ENCODE results near the gene SYCP1. TPM values are rescaled to one million over a fixed set of nuclear protein-coding genes. Genes with fewer than 3 reads are reported as not detected.
"Not testable (repeated sequence)": the region's sequence is repeated elsewhere in the genome, so short reads cannot be mapped to it uniquely, and the experiment has no call there.

SYCP1 gene
- total RNA-seq, 1 experiment from 2014 or later: not detected

GRCh38 chr1:114902343-114902742 lies 47.7 kb downstream of the SYCP1 start:
- CTCF ChIA-PET: no interaction called here
- intact Hi-C loops (cut with micrococcal nuclease; ENCODE audit: unreplicated experiment): no loop called here

GRCh38 chr1:114903480-114903879 lies 48.8 kb downstream of the SYCP1 start:
- H3K4me3 ChIP-seq: no peak overlapping the region
- TF ChIP-seq CTCF (conservative IDR thresholded peaks at IDR 0.05) (no peak), EZH2 (IDR thresholded peaks at IDR 0.05; ENCODE audit: low read depth) (no peak)
- CTCF ChIA-PET: no interaction called here
- no peaks in the 10 kb centered on the region for H4K20me1 ChIP-seq (ENCODE audit: insufficient read depth)
- H2AFZ ChIP-seq: 0 out of 2 replicates have a peak overlapping the region, but pooled peaks have one; percentile 1
- no peaks in the 10 kb centered on the region for H3K36me3 ChIP-seq (ENCODE audit: low read depth)
- H3F3A ChIP-seq (ENCODE audit: insufficient read depth, low read depth): no peaks in the 10 kb centered on the region; the same call in 1 of the 2 replicates
- H3K4me2 ChIP-seq: no peak overlapping the region
- BruUV-seq (replicated peaks): no TSS peak
- H3K27ac ChIP-seq: no peak overlapping the region
- no peaks in the 10 kb centered on the region for H3K79me2 ChIP-seq (ENCODE audit: low read depth)
- H3K4me1 ChIP-seq (replicated peaks; ENCODE audit: insufficient read depth): no peaks in the 10 kb centered on the region
- no peaks in the 10 kb centered on the region for H3K9me2 ChIP-seq (ENCODE audit: insufficient read depth)
- POLR2A ChIA-PET (ENCODE audit: unreplicated experiment): no interaction called here
- H3K9me3 ChIP-seq (ENCODE audit: insufficient read depth, low read depth): 0 out of 2 replicates have a peak, but pooled peaks cover 4% of the 10 kb centered on the region
- intact Hi-C loops (cut with micrococcal nuclease; ENCODE audit: unreplicated experiment): no loop called here
- DNase-seq: no peak
- H3K27me3 ChIP-seq (ENCODE audit: insufficient read depth, low read depth): no peaks in the 10 kb centered on the region

More at GRCh38 chr1:114902343-114902742, 47.7 kb downstream of the SYCP1 start:
- 0 out of 2 replicates have a peak, but pooled peaks cover 4% of the 10 kb centered on the region for H3K9me3 ChIP-seq (ENCODE audit: insufficient read depth, low read depth)
- POLR2A ChIA-PET (ENCODE audit: unreplicated experiment): no interaction called here
- H3F3A ChIP-seq (ENCODE audit: insufficient read depth, low read depth): no peaks in the 10 kb centered on the region
- BruUV-seq (replicated peaks): no TSS peak
- no peaks in the 10 kb centered on the region for H3K79me2 ChIP-seq (ENCODE audit: low read depth)
- no peaks in the 10 kb centered on the region for H3K4me1 ChIP-seq (replicated peaks; ENCODE audit: insufficient read depth)
- H3K9me2 ChIP-seq (ENCODE audit: insufficient read depth): no peaks in the 10 kb centered on the region
- H3K36me3 ChIP-seq (ENCODE audit: low read depth): no peaks in the 10 kb centered on the region
- no peaks in the 10 kb centered on the region for H3K27me3 ChIP-seq (ENCODE audit: insufficient read depth, low read depth)
- peak overlapping the region; percentile 15; the same call in 1 of the 2 replicates for H2AFZ ChIP-seq
- H4K20me1 ChIP-seq (ENCODE audit: insufficient read depth): no peaks in the 10 kb centered on the region
- TF ChIP-seq CTCF (conservative IDR thresholded peaks at IDR 0.05) (no peak), EZH2 (IDR thresholded peaks at IDR 0.05; ENCODE audit: low read depth) (no peak)
- H3K4me3 ChIP-seq: no peak overlapping the region
- no peak overlapping the region for H3K27ac ChIP-seq
- no peak for DNase-seq
- H3K4me2 ChIP-seq: no peak overlapping the region

GRCh38 chr1:114915720-114916119 lies 61.1 kb downstream of the SYCP1 start:
- H3K79me2 ChIP-seq (ENCODE audit: low read depth); BruUV-seq (replicated peaks); POLR2A ChIA-PET (ENCODE audit: unreplicated experiment); H3F3A ChIP-seq (ENCODE audit: insufficient read depth, low read depth); H3K4me3 ChIP-seq; H2AFZ ChIP-seq; H3K27me3 ChIP-seq (ENCODE audit: insufficient read depth, low read depth); H3K27ac ChIP-seq; H4K20me1 ChIP-seq (ENCODE audit: insufficient read depth); H3K9me2 ChIP-seq (ENCODE audit: insufficient read depth); H3K4me1 ChIP-seq (replicated peaks; ENCODE audit: insufficient read depth); H3K36me3 ChIP-seq (ENCODE audit: low read depth); H3K4me2 ChIP-seq; intact Hi-C loops (cut with micrococcal nuclease; ENCODE audit: unreplicated experiment); DNase-seq; H3K9me3 ChIP-seq (ENCODE audit: insufficient read depth, low read depth); CTCF ChIA-PET: not testable (repeated sequence)

GRCh38 chr1:114926607-114927006 lies 71.9 kb downstream of the SYCP1 start:
- Histone ChIP-seq H3F3A (ENCODE audit: insufficient read depth, low read depth) (no peaks in the 10 kb centered on the region), H3K27ac (no peak overlapping the region), H4K20me1 (ENCODE audit: insufficient read depth) (no peaks in the 10 kb centered on the region), H3K9me2 (ENCODE audit: insufficient read depth) (peaks cover 3% of the 10 kb centered on the region; the same call in 1 of the 2 replicates), H3K4me2 (no peak overlapping the region), H3K27me3 (ENCODE audit: insufficient read depth, low read depth) (no peaks in the 10 kb centered on the region), H2AFZ (no peak overlapping the region), H3K36me3 (ENCODE audit: low read depth) (no peaks in the 10 kb centered on the region), H3K4me3 (no peak overlapping the region), H3K4me1 (replicated peaks; ENCODE audit: insufficient read depth) (no peaks in the 10 kb centered on the region), H3K79me2 (ENCODE audit: low read depth) (no peaks in the 10 kb centered on the region), H3K9me3 (ENCODE audit: insufficient read depth, low read depth) (no peaks in the 10 kb centered on the region)
- no peak for TF ChIP-seq CTCF (conservative IDR thresholded peaks at IDR 0.05)
- TF ChIP-seq EZH2 (IDR thresholded peaks at IDR 0.05; ENCODE audit: low read depth): no peak
- POLR2A ChIA-PET (ENCODE audit: unreplicated experiment): no interaction called here
- CTCF ChIA-PET: interaction anchor here (0.5 kb wide), 1 partner anchor 780 kb away, joined by 3 read pairs; no protein-coding TSS in a partner anchor
- no TSS peak for BruUV-seq (replicated peaks)
- no peak for DNase-seq
- intact Hi-C loops (cut with micrococcal nuclease; ENCODE audit: unreplicated experiment): no loop called here

All from PC-9 (cell line).